IPS DF 4.7 (cell line): Measurements from ENCODE around the gene MUL1.
"Not testable (repeated sequence)": the region's sequence is repeated elsewhere in the genome, so short reads cannot be mapped to it uniquely, and the experiment has no call there.

Source experiments
- DNase-seq: peaks from one replicate; pipeline ENCODE4 v3.0.0-alpha.2; 2013; ENCODE audit warnings: low spot score; ENCODE audit errors: extremely low read depth

MUL1 gene

DNA sequence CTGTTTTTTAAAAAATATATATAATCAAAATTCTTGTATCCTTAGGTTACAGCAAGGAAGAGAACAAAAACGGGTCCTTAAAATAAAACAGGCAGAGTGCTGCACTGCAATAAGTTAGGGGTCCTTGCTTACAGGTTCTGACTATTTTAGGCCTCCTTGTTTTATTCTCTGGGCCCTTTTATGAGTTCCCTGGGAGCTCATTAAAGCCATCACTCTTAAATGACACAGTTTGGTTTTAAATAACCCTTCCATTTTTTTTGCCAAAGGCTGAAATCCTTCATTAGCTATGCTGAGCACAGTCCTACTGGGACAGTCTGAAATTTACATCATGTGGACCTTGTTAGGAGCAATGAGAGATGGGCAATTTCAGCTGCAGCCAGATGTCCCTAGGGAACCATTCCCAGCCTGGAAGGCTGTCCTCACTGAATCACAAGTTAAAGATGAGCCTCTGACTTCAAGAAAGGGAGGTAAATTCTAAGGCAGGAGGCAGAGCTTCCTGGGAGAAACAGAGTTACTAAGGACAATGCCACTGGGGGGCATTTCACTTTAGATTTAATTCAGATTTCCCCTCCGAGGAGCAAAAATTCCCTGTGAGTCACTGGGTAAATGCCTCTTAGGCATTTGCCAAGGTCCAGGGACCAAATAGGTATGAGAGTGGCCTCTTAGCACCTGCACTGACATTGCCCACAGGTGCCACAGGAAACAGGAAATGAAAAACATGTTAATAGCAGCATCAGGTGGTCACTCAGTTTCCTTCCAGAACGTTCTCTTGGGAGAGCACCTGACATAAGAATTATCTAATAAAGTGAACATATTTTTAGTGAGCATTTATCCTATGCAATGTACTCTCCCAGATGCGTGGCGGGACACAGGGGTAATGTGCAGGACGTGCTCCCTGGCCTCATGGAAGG is 3.8 kb upstream of the MUL1 start:
- no peak for DNase-seq

DNA sequence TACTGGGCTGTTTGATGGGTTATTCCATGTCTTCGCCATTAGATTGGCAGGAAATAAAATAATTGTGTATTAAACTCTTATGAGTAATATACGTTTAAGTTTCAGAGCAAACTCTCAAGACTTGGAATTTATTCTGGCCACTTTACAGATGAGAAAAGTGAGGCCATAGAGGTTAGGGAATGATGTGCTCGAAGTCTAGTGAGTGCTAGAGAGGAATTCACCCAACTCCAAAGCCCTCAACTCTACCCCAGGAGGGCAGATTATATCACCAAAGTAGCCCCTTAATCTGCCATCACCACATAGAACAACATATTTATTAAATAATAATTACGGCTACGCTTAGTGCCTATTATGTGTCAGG is 440 bp upstream of the MUL1 start:
- no peak for DNase-seq

DNA sequence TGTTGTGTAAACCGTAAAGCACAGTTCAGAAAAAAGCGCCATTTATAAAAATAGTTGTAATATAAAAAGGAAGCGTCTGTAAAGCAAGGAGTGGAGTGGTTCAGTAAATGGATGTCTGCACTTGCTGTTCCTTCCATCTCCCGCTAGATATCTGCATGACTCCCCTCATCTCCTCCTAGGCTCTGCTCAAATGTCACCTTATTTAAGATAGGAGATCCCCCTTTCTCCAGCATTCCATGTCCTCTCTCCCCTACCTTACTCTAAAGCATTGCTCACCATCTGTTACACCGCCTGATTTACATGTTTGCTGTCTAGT is 745 bp downstream of the MUL1 start:
- DNase-seq: no peak

DNA sequence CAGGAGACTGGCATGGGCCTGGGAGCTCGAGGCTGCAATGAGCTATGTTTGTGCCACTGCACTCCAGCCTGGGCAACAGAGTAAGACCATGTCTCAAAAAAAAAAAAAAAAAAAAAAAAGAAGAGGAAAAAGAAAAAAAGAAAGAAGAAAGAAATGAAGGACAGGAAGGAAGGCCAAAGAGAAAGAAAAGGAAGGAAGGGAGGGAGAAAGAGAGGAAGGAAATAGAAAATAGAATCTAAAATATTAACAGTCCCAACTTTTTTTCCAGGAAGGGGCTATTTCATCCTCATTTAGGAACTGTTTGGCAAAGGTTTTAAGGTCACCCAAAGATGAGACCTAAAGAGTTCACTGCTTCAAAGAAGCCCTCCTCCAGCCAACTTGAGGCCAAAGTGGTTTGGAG is 2.5 kb downstream of the MUL1 start:
- DNase-seq: no peak

DNA sequence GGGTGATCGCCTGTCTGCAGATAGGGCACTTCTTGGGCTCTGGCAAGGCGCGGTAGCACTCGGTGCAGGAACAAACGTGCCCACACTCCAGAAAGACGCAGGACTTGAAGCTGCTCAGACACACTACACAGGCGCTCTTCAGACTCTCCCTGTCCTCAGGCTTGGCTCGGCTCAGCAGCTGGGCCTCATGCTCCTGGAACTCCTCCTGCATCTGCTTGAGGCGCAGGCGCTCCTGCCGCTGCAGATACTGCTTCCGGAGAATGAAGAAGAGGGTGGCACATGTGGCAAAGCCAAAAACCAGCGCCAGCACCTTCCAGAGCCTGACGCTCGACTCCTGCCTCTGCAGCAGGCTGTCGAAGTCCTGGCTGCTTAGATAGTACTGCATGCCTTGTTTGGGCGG is 7.2 kb downstream of the MUL1 start:
- DNase-seq: no peak

DNA sequence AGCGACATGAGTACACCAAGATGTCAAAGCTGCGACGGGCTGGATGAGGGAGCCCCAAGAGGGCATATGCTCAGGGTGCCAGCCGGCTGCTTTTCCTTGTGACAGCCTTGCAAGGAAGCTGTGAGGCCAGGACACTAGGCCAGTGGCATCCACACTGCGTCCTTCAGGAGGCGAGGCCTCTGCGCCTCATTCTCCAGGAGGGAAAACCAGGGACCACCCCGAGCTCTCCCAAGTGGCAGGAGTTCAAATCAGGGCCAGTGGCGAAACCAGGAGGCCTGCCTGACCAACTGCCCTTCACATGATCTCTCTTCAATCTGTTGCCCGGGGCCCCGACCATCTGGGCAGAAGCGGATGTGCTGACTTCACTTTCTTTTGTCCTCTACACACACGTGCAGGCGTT is 8.2 kb downstream of the MUL1 start:
- no peak for DNase-seq

DNA sequence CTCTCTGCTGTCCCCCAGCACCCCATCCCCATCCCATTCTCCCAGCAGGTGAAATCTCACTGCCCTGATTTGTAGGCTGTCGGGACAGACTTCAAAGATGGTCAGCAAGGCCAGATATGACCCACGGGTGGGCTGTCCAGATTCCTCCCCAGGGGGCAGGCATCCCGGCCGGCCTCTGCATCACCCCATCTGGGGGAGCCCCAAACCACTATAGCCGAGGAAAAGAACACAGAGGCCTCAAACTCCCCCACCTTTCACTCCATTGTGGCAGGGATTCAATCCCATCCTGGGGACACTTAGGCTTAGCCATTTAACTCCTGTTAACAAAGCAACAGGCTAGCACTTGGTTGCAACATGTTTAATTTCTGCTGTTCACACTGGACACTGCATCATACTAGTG is 8.8 kb downstream of the MUL1 start:
- no peak for DNase-seq

DNA sequence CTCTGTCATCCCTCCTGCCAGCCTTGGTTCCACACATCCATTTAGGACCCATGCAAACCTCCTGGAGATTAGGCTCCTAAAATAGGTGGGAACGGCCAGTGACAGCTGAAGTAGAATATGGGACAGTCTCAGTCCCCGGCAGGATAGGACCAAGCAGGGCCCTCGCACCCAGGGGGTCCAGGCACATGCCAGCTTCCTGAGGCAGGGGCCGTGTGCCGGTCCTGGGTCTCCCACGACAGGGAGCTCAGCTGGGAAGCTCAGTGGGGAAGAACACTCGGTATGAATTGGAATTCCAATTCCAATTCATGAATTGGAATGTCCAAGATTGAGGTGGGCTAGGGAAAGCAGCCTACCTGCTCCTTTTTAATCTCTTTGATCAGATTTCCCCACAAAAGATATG is 9.8 kb downstream of the MUL1 start:
- no peak for DNase-seq

DNA sequence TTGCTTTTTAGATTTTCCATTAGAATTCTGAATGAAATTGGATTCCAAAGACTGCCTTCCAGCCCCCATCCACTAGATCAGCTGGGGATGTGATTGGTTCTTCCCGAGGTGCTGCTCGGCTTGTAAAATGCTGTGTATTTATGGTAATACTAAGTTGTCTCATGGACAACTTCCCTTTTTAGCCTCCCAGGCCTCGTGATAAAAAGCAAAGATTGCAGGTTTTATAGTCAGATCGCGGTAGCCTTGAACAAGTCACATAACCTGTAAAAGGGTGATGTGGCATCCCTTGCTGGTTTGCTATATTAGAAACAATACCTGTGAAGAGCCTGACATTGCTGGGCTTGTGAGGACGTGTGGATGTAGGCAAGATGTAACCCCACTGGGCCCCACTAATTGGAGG is 10.4 kb downstream of the MUL1 start:
- DNase-seq: no peak

DNA sequence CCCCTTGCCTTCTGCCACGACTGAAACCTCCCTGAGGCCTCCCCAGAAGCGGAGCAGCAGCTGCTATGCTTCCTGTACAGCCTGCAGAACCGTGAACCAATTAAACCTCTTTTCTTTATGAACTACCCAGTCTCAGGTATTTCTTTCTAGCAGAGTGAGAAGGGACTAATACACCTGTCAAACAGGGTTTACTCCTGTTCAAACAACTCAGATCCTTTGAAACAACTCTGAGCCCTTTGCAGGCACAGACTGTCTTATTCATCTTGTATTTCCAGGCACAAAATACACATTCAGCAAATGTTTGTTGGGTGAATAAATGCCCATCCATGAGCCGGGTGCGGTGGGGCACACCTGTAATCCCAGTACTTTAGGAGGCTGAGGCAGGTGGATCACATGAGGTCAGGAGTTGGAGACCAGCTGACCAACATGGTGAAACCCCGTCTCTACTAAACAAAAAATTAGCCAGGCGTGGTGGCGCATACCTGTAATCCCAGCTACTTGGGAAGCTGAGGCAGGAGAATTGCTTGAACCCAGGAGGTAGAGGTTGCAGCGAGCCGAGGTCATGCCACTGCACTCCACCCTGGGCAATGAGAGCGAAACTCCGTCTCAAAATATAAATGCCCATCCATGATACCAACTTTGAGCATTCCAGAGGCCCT is 11.1 kb downstream of the MUL1 start:
- DNase-seq: not testable (repeated sequence)

DNA sequence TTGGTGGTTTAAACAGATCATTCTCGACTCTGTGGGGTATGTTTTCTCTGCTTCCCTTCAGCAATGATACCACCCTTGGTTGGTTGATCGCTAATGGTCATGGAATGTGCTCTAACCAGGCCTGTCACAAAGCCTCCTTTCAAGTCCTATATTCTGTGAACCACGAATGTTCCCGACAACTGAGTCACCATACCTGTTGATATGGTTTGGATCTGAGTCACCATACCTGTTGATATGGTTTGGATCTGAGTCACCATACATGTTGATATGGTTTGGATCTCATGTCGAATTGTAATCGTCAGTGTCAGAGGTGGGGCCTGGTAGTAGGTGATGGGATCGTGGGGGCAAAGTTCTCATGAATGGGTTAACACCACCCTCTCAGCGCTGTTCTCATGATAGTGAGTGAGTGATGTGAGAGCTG is 11.7 kb downstream of the MUL1 start:
- DNase-seq: no peak

DNA sequence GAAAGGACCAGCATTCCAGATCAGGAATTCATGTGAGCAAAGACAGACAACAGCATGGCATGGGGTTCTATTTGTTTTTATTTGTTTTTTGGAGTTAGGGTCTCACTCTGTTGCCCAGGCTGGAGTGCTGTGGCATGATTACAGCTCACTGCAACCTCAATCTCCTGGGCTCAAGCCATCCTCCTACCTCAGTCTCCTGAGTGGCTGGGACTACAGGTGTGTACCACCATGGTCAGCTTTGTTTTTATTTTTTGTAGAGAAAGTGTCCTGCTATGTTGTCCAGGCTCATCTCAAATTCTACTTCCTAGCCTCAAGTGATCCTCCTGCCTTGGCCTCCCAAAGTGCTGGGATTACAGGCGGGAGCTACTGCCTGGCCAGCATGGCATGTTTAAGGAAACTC is 12.3 kb downstream of the MUL1 start:
- no peak for DNase-seq

DNA sequence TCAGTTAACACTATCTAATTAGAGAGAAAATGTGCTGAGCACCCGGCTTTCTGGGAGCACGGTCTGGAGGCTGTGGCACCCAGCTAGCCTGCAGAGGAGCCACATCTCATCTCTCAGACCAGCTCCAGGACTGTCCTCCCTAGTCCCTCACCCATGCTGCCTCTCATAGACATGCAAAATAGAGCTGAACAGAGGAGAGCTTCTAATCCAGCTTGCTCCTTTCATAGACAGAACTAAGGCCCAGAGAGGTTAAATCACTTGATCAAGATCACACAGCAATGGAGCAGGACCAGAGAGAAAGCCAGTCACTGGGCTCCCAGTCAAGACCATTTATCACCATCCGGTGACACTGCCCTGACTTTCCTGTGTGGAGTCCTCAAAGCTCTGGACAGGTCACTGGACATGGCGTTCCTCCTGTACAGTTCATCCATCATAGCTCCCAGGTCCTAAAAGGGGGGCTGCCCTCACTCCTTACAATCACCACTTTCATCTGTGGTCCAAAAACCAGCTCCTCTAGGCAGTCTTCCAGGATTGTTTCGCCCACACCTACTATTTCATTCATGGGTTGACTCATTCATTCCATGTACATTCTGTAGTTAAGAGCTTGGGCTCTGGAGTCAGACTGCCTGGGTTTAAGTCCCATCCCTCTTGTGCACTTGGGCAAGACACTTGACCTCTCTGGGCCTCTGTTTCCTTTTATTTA is 13.2 kb downstream of the MUL1 start:
- no peak for DNase-seq

DNA sequence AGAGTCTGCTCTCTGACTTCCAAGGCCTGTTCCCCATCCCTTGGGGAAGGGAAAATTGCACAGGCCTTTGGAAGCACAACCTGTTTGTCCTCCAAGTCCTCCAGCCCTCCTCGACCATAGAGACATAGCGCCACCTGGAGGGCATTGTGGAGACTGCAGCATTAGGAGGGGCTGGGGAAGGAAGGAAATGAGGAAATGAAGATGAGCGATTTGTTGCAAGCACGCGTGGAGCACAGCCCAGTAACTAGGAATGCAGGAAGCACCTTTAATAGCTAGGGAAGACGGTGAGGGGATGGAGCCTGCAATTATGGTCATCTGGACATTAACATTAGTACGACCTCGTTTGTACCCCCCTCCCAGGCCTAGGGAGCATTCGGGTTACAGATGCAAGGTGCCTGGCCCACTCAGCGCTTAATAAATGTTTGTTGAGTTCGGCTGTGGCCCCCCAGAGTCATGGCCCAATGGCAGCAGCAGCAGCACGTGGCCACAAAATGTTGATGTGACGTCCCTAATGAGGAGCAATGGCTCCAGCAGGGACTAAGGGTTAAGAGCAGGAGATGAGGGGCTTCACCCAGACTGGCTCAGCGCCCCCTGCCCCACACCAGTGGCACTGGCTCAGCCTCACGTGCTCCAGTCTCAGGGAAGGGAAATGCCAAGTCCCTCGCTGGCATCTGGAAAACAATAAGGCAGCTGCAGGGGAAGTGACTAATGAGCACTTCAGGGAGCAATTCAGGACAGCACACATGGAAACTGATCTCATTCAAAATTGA is 13.9 kb downstream of the MUL1 start:
- DNase-seq: no peak

DNA sequence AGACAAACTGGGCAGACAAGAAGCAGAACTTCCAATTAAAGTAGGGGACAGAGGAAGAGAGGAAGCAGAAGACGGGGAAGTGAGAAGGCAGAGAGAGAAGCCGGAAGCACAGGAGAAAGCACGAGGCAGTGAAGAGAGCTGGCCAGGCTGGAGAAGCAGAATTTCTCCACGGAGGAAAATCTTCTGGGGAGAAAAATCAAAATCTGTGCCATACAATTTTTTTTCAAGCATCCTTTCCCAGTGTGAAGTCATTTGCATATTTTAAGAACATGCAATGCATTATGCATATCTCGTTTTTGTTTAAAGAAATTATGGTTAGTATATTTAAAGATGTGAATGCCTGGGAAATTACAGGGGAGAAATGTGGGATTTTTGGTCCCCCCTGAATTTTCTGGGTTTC is 14.6 kb downstream of the MUL1 start:
- DNase-seq: no peak

DNA sequence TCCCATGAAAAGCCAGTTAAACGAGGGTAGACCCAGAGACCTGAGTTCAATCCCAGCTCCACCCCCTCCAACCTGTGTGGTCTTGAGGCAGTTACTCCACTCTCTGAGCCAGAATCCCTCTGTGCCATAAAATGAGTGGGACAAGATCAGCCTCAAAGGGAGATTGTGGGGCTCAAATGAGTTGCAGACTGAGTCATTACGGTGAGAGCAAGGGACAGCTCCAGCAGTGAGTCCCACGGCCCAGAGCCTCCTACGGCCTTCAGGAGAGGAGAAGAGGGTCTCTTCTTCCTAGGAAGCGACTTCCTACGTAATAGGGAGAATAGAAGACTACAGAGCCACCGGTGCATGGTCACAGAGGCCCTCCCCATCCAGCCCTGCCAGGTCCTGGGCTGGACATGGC is 15.2 kb downstream of the MUL1 start:
- no peak for DNase-seq

DNA sequence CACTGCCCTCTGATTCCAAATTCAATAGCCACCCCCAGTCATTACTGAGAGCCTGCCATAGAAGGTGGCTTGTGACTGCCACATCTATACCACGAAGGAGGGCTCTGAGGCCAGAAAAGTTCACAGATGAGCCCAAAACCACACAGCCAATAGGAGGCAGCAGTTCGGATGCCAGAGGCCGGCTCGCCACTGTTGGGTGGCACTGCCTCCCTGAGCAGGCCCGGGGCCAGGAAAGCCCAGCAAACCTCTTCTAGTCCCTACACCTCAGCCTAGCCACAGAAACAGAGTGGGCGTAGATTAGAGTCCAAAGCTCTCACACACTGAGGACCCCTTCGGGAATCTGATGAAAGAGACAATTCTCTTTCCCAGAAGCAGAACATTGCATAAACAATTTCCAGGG is 16.1 kb downstream of the MUL1 start:
- no peak for DNase-seq

DNA sequence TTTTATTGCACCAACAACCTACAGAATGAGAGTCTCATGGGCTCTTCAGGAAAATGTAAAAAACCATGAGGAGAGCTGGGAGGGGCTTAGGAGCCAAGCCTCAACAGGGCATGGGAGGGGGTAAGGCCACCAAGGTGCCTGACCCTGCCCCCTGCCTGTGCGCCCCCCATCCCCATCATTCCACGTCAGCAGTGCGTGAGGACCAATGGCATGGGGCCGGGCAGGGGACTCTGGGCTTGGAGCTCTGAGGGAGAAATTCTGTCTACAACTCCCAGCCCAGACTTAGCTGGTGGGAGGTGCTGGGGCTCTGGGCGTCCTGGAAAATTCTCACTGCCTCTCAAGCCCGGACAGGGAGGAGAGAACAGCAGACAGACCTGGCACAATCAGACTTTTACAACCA is 16.8 kb downstream of the MUL1 start:
- no peak for DNase-seq

DNA sequence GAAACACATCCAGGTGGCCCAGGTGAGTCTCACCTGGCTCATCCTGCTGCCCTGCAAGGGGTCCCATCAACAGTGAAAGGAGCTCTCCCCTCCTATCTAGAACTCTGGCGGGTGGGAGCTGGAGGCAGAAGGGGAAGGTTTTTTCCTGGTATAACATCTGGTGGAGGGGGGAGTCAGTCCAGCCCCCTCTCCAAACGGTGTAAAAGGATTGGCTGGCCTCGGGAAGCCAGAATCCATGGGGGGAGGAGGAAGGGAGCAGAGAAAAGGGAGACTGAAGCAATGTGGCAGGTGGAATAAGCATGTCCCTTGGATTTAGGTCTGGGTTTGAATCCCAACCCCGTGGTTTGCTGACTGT is 20.7 kb downstream of the MUL1 start:
- no peak for DNase-seq

DNA sequence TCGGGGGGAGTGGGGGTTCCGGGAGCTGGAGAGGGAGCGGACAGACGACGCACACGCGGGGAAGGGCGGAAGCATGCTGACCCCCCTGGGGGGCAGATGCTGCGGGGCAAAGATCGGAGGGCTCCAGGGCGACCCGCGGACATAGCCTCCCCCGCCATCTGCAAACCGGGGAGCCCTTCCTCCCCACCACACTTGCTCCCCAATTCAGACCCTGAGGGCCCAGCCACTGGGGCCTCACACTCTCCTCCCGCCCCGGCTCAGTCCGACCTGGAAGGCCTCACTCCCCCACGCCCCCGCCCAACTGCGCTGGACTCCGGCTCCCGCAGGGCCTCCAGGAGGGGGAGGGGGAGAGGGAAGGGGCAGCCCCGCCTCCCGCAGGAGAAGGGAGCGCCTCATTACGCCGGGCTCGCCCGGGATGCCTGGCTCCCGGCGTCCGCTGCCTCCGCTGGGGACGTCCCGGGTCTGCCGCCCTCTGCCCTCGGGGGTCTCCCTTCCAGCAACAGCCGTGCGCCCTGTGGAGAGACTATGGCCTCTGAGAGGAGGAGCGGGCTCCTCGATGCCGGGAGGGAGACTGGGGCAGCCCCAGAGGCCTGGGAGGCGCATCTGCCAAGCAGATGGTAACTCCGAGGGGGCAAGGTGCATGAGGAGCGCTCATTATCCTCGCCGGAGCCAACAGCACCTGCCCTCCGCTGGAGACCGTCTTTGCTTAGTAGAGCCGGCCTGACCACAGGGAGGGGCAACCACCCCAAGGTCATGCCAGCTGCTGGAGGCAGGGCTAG is 21.3 kb downstream of the MUL1 start:
- no peak for DNase-seq
